H9 (cell line): Measurements from ENCODE around the gene STARD3. TPM values are rescaled to one million over a fixed set of nuclear protein-coding genes. Genes with fewer than 3 reads are reported as not detected.

Experiments used
- DNase-seq: peaks from one replicate; pipeline ENCODE4 v3.0.0-alpha.2; 2017
- H2AFZ ChIP-seq: one replicate; pipeline ENCODE4 v1.6.1; 2013; ENCODE audit warnings: mild to moderate bottlenecking, low read length, control low read depth, moderate library complexity
- H2AK5ac ChIP-seq: 2 replicates; pipeline ENCODE4 v1.6.1; 2013; ENCODE audit warnings: low read length, control low read depth, mixed read lengths; ENCODE audit not compliant: insufficient read length
- H2BK120ac ChIP-seq: one replicate; pipeline ENCODE4 v1.6.1; 2013; ENCODE audit warnings: low read depth, mild to moderate bottlenecking, low read length, control low read depth, inconsistent platforms; ENCODE audit not compliant: poor library complexity, severe bottlenecking
- H2BK12ac ChIP-seq: 2 replicates; pipeline ENCODE4 v1.6.1; 2013; ENCODE audit warnings: low read length, control low read depth, mixed read lengths, low read depth; ENCODE audit not compliant: insufficient read length
- H2BK15ac ChIP-seq: 2 replicates; pipeline ENCODE4 v1.6.1; 2013; ENCODE audit warnings: low read depth, low read length, control low read depth
- H2BK20ac ChIP-seq: one replicate; pipeline ENCODE4 v1.6.1; 2013; ENCODE audit warnings: low read depth, mild to moderate bottlenecking, low read length, control low read depth, inconsistent platforms; ENCODE audit not compliant: poor library complexity, severe bottlenecking
- H2BK5ac ChIP-seq: 2 replicates; pipeline ENCODE4 v1.6.1; 2013; ENCODE audit warnings: low read length, control low read depth, mixed read lengths; ENCODE audit not compliant: insufficient read length
- H3K14ac ChIP-seq: 2 replicates; pipeline ENCODE4 v1.6.1; 2013; ENCODE audit warnings: low read length, control low read depth; ENCODE audit not compliant: insufficient read depth
- H3K18ac ChIP-seq: 2 replicates; pipeline ENCODE4 v1.6.1; 2013; ENCODE audit warnings: low read depth, mild to moderate bottlenecking, mixed read lengths, low read length, control low read depth; ENCODE audit not compliant: insufficient read length
- H3K23ac ChIP-seq: 2 replicates; pipeline ENCODE4 v1.6.1; 2013; ENCODE audit warnings: low read length, control low read depth, mixed read lengths, low read depth; ENCODE audit not compliant: insufficient read length
- H3K23me2 ChIP-seq: 2 replicates; pipeline ENCODE4 v1.6.1; 2013; ENCODE audit warnings: low read depth, mild to moderate bottlenecking, mixed read lengths, low read length, control low read depth; ENCODE audit not compliant: insufficient read length, poor library complexity, severe bottlenecking
- H3K27ac ChIP-seq: 2 replicates; pipeline ENCODE4 v1.5.1; 2013; ENCODE audit warnings: low read length, control low read depth, mixed read lengths, low read depth; ENCODE audit not compliant: insufficient read length
- H3K27me3 ChIP-seq: 2 replicates; pipeline ENCODE4 v1.6.1; 2013; ENCODE audit warnings: low read length, control low read depth, inconsistent platforms; ENCODE audit not compliant: insufficient read depth
- H3K4ac ChIP-seq: 2 replicates; pipeline ENCODE4 v1.6.1; 2013; ENCODE audit warnings: low read depth, mild to moderate bottlenecking, control low read depth, inconsistent platforms, low read length, moderate library complexity
- H3K4me1 ChIP-seq: 2 replicates; pipeline ENCODE4 v1.6.1; 2013; ENCODE audit warnings: low read length, control low read depth, inconsistent platforms; ENCODE audit not compliant: insufficient read depth
- H3K4me2 ChIP-seq: 2 replicates; pipeline ENCODE4 v1.6.1; 2013; ENCODE audit warnings: low read length, control low read depth, mixed read lengths; ENCODE audit not compliant: insufficient read length, insufficient read depth
- H3K56ac ChIP-seq: 2 replicates; pipeline ENCODE4 v1.6.1; 2013; ENCODE audit warnings: low read depth, mild to moderate bottlenecking, mixed read lengths, low read length, control low read depth; ENCODE audit not compliant: insufficient read length
- H3K79me1 ChIP-seq: 2 replicates; pipeline ENCODE4 v1.6.1; 2013; ENCODE audit warnings: low read depth, mild to moderate bottlenecking, moderate library complexity, low read length, control low read depth, inconsistent platforms; ENCODE audit not compliant: insufficient read depth, poor library complexity, severe bottlenecking
- H3K79me2 ChIP-seq: 2 replicates; pipeline ENCODE4 v1.6.1; 2013; ENCODE audit warnings: low read length, control low read depth, inconsistent platforms; ENCODE audit not compliant: insufficient read depth
- H3K9ac ChIP-seq: 2 replicates; pipeline ENCODE4 v1.6.1; 2013; ENCODE audit warnings: low read length, control low read depth, mixed read lengths; ENCODE audit not compliant: insufficient read length; ENCODE audit errors: extremely low read depth
- H3K9me3 ChIP-seq: one replicate; pipeline ENCODE4 v1.6.1; 2013; ENCODE audit warnings: low read depth, low read length, inconsistent platforms; ENCODE audit not compliant: control insufficient read depth
- H3T11ph ChIP-seq: one replicate; pipeline ENCODE4 v1.6.1; 2013; ENCODE audit warnings: mild to moderate bottlenecking, low read length, control low read depth, inconsistent platforms
- H4K20me1 ChIP-seq: one replicate; pipeline ENCODE4 v1.6.1; 2013; ENCODE audit not compliant: control insufficient read depth, insufficient read length, insufficient read depth
- H4K5ac ChIP-seq: 2 replicates; pipeline ENCODE4 v1.6.1; 2013; ENCODE audit warnings: low read depth, mild to moderate bottlenecking, mixed read lengths, low read length, control low read depth; ENCODE audit not compliant: insufficient read length
- H4K8ac ChIP-seq: replicated peaks from 2 replicates; pipeline ENCODE4 v1.6.1; 2013; ENCODE audit warnings: low read length, control low read depth, mixed read lengths, low read depth; ENCODE audit not compliant: insufficient read length
- H4K91ac ChIP-seq: 2 replicates; pipeline ENCODE4 v1.6.1; 2013; ENCODE audit warnings: low read depth, mild to moderate bottlenecking, moderate library complexity, mixed read lengths, low read length, control low read depth; ENCODE audit not compliant: insufficient read length
- H3K27ac Mint-ChIP-seq, 3 experiments: 2 replicates in 2 of 3; 3 replicates in 1 of 3; pipeline ENCODE4 v1.8.0; 2020 to 2021; ENCODE audit warnings: mixed read lengths in 3 of 3, mild to moderate bottlenecking in 1 of 3, moderate library complexity in 1 of 3
- H3K27me3 Mint-ChIP-seq: 2 replicates; pipeline ENCODE4 v1.8.0; 2021; ENCODE audit warnings: low read depth, mild to moderate bottlenecking, moderate library complexity, mixed read lengths
- H3K36me3 Mint-ChIP-seq, 3 experiments: 2 replicates in 2 of 3; 3 replicates in 1 of 3; pipeline ENCODE4 v1.8.0; 2020 to 2021; ENCODE audit warnings: low read depth in 3 of 3, mixed read lengths in 3 of 3; ENCODE audit not compliant: insufficient read depth in 1 of 3
- H3K4me1 Mint-ChIP-seq, 2 experiments: 2 replicates each; pipeline ENCODE4 v1.8.0; 2020; ENCODE audit warnings: mixed read lengths in 2 of 2
- H3K4me3 Mint-ChIP-seq, 2 experiments: 2 replicates in 1 of 2; 3 replicates in 1 of 2; pipeline ENCODE4 v1.8.0; 2020 to 2021; ENCODE audit warnings: mild to moderate bottlenecking in 2 of 2, mixed read lengths in 2 of 2, moderate library complexity in 1 of 2
- H3K9me3 Mint-ChIP-seq, 2 experiments: 2 replicates in 1 of 2; 3 replicates in 1 of 2; pipeline ENCODE4 v1.8.0; 2020; ENCODE audit warnings: mild to moderate bottlenecking in 2 of 2, mixed read lengths in 2 of 2, moderate library complexity in 1 of 2
- CTCF ChIP-seq: fragments of 200-600 bp; sonication (generic); conservative IDR thresholded peaks from 3 replicates; pipeline ENCODE4 v1.8.0; 2021; ENCODE audit warnings: antibody characterized with exemption, mild to moderate bottlenecking
- WGBS: extraction: QIAGEN DNeasy Blood & Tissue Kit; methylation state at CpG from one replicate; pipeline ENCODE4 v1.1.7; 2013; ENCODE audit warnings: missing lambda C conversion rate, low lambda C conversion rate, mixed read lengths; ENCODE audit not compliant: insufficient read length; ENCODE audit errors: extremely low coverage; 5-methylcytosine and 5-hydroxymethylcytosine counted together
- total RNA-seq: library from RNA; stranded (reverse); gene quantifications from 2 replicates; pipeline ENCODE4 v1.2.1, GENCODE V29; 2021

Gene STARD3
- total RNA-seq, 1 experiment from 2014 or later: 51.3 TPM

GRCh38 chr17:39608142-39608981, 28.6 kb upstream of the STARD3 start:
- Histone ChIP-seq H3K27ac (no peak overlapping the region), H3K56ac (no peak overlapping the region), H3K23ac (no peak overlapping the region), H2BK15ac (no peak overlapping the region; the same call in 1 of the 2 replicates), H2BK12ac (no peak overlapping the region), H3K9me3 (no peaks in the 10 kb centered on the region), H2BK5ac (no peak overlapping the region), H4K8ac (no peak overlapping the region), H4K5ac (no peak overlapping the region), H3K4me1 (no peaks in the 10 kb centered on the region; the same call in 1 of the 2 replicates), H2AFZ (no peak overlapping the region), H2AK5ac (no peak overlapping the region), H3K79me1 (no peaks in the 10 kb centered on the region), H3K14ac (no peak overlapping the region), H3K4me2 (peak overlapping the region; percentile 31), H3K4ac (no peak overlapping the region), H3K23me2 (peaks cover 20% of the 10 kb centered on the region), H4K91ac (no peak overlapping the region), H4K20me1 (no peaks in the 10 kb centered on the region), H2BK20ac (no peak overlapping the region), H3K9ac (no peak overlapping the region), H3K79me2 (no peaks in the 10 kb centered on the region), H3K18ac (no peak overlapping the region), H3T11ph (no peak overlapping the region), H3K27me3 (peaks cover 60% of the 10 kb centered on the region), H2BK120ac (no peak overlapping the region)
- H3K36me3 Mint-ChIP-seq: no peaks in the 10 kb centered on the region
- H3K27ac Mint-ChIP-seq: no peak overlapping the region
- no peak for TF ChIP-seq CTCF
- peak overlapping the region in 1 of 2 experiments; percentile 59; a peak in 2 of 5 replicates for H3K4me3 Mint-ChIP-seq
- no peaks in the 10 kb centered on the region; a peak in 1 of 5 replicates for H3K9me3 Mint-ChIP-seq
- H3K27me3 Mint-ChIP-seq: peaks cover 98% of the 10 kb centered on the region
- peak; percentile 54 for DNase-seq
- WGBS: no CpG with 5 or more reads among the region's 15 CpGs
- peaks cover 16 to 36% of the 10 kb centered on the region in 2 experiments for H3K4me1 Mint-ChIP-seq
